HepG2 (cell line): ENCODE results near the gene SEMA7A.

Experiments used
- ADNP ChIP-seq: sonication (generic); formaldehyde crosslinking; IDR thresholded peaks from 2 replicates; pipeline ENCODE4 v1.4.0; 2020; ENCODE audit warnings: missing genetic modification reagents
- ARNTL ChIP-seq: sonication (generic); formaldehyde crosslinking; IDR thresholded peaks from 2 replicates; pipeline ENCODE4 v1.4.0; 2020; ENCODE audit warnings: mild to moderate bottlenecking, missing genetic modification reagents
- GFI1 ChIP-seq: sonication (generic); formaldehyde crosslinking; IDR thresholded peaks from 2 replicates; pipeline ENCODE4 v1.5.0; 2020; ENCODE audit warnings: missing genetic modification reagents, mild to moderate bottlenecking, borderline replicate concordance
- MAZ ChIP-seq, 2 experiments: sonication (generic) in 1 of 2; formaldehyde crosslinking in 1 of 2; IDR thresholded peaks; 2 replicates each; pipeline versions ENCODE4 v1.5.0 to v1.6.1; 2012 to 2020; ENCODE audit warnings: low read depth in 2 of 2, mild to moderate bottlenecking in 2 of 2, borderline replicate concordance in 1 of 2, improper control_type of control experiment in 1 of 2, low read length in 1 of 2, missing genetic modification reagents in 1 of 2, moderate library complexity in 1 of 2
- ZNF737 ChIP-seq: sonication (generic); formaldehyde crosslinking; IDR thresholded peaks from 2 replicates; pipeline ENCODE4 v1.5.0; 2020; ENCODE audit warnings: missing genetic modification reagents, mild to moderate bottlenecking, borderline replicate concordance
- TF ChIP-seq, protein P1 (sequence below): sonication (generic); formaldehyde crosslinking; IDR thresholded peaks from 2 replicates; pipeline ENCODE4 v1.5.0; 2020; ENCODE audit warnings: mild to moderate bottlenecking, missing genetic modification reagents, moderate library complexity
- TF ChIP-seq, protein P2 (sequence below): sonication (generic); formaldehyde crosslinking; IDR thresholded peaks from 2 replicates; pipeline ENCODE4 v1.4.0; 2020; ENCODE audit warnings: missing genetic modification reagents

DNA sequence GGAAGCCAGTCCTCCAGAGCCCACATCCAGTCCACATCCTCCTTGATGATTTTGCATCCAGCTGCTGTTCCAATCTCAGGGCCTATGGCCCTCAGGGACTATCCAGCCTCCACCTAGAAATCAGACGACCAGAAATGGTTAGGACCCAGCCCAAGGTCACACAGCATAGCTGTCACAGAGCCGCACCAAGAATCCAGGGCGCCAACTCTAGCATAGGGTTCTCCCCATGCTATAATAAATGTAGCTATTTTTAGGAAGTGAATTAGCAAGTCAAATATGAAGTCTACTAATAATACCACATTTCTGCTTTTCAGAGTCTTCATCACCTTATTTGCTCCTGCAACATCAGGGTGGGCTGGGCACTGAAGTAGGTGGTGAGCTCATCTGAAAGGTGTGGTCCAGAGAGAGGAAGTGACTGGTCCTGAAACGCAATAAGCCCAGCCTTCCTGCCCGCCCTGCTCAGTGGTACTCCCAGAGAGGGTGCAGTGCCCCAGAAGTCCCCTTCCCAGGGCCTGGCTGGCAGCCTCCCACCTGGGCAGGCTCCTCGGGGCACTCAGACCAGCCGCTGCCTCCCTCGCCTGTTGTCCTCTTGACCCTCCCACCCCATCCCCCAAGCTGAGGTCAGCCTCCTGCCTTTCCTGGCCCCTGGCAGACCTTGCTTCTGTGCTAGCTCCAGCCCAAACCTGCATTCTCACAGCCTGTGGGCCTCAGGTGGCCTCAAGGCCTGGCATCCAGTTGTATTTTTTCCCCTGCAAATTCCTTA, 48.7 kb downstream of the SEMA7A start:
- TF ChIP-seq MAZ (IDR thresholded peaks at IDR 0.05; ENCODE audit: borderline replicate concordance, low read depth, low read length) (no peak), MAZ (CRISPR knock-in tag; IDR thresholded peaks at IDR 0.05; ENCODE audit: low read depth) (no peak), GFI1 (CRISPR knock-in tag) (no peak), ZNF737 (CRISPR knock-in tag) (no peak), ARNTL (CRISPR knock-in tag) (no peak), ADNP (no peak)
- TF ChIP-seq, protein P1, sequence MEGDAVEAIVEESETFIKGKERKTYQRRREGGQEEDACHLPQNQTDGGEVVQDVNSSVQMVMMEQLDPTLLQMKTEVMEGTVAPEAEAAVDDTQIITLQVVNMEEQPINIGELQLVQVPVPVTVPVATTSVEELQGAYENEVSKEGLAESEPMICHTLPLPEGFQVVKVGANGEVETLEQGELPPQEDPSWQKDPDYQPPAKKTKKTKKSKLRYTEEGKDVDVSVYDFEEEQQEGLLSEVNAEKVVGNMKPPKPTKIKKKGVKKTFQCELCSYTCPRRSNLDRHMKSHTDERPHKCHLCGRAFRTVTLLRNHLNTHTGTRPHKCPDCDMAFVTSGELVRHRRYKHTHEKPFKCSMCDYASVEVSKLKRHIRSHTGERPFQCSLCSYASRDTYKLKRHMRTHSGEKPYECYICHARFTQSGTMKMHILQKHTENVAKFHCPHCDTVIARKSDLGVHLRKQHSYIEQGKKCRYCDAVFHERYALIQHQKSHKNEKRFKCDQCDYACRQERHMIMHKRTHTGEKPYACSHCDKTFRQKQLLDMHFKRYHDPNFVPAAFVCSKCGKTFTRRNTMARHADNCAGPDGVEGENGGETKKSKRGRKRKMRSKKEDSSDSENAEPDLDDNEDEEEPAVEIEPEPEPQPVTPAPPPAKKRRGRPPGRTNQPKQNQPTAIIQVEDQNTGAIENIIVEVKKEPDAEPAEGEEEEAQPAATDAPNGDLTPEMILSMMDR (CRISPR knock-in tag), result no peak
- TF ChIP-seq, protein P2, sequence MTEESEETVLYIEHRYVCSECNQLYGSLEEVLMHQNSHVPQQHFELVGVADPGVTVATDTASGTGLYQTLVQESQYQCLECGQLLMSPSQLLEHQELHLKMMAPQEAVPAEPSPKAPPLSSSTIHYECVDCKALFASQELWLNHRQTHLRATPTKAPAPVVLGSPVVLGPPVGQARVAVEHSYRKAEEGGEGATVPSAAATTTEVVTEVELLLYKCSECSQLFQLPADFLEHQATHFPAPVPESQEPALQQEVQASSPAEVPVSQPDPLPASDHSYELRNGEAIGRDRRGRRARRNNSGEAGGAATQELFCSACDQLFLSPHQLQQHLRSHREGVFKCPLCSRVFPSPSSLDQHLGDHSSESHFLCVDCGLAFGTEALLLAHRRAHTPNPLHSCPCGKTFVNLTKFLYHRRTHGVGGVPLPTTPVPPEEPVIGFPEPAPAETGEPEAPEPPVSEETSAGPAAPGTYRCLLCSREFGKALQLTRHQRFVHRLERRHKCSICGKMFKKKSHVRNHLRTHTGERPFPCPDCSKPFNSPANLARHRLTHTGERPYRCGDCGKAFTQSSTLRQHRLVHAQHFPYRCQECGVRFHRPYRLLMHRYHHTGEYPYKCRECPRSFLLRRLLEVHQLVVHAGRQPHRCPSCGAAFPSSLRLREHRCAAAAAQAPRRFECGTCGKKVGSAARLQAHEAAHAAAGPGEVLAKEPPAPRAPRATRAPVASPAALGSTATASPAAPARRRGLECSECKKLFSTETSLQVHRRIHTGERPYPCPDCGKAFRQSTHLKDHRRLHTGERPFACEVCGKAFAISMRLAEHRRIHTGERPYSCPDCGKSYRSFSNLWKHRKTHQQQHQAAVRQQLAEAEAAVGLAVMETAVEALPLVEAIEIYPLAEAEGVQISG (CRISPR knock-in tag), result no peak
